Mesendoderm (in vitro differentiated cells): ENCODE measurements around the gene CRK.

ENCODE experiments used
- DNase-seq: peaks from one replicate; pipeline ENCODE4 v3.0.0; 2013
- H2AK5ac ChIP-seq: 2 replicates; pipeline ENCODE4 v1.6.1; 2013; ENCODE audit warnings: low read length, inconsistent platforms
- H2BK120ac ChIP-seq: 2 replicates; pipeline ENCODE4 v1.6.1; 2013; ENCODE audit warnings: low read depth, mild to moderate bottlenecking, low read length, moderate library complexity, mixed read lengths
- H2BK15ac ChIP-seq: replicated peaks from 2 replicates; pipeline ENCODE4 v1.6.1; 2013; ENCODE audit warnings: low read depth, mild to moderate bottlenecking, moderate library complexity
- H2BK5ac ChIP-seq: 2 replicates; pipeline ENCODE4 v1.6.1; 2013; ENCODE audit warnings: low read length, inconsistent platforms
- H3K18ac ChIP-seq: 2 replicates; pipeline ENCODE4 v1.6.1; 2013; ENCODE audit warnings: mild to moderate bottlenecking, low read length, mixed read lengths
- H3K23ac ChIP-seq: one replicate; pipeline ENCODE4 v1.6.1; 2013; ENCODE audit warnings: low read length
- H3K27ac ChIP-seq: 2 replicates; pipeline ENCODE4 v1.5.1; 2013; ENCODE audit warnings: low read depth, mild to moderate bottlenecking, inconsistent platforms, low read length, moderate library complexity
- H3K27me3 ChIP-seq: 2 replicates; pipeline ENCODE4 v1.6.1; 2013; ENCODE audit warnings: low read length, control low read depth, mild to moderate bottlenecking, inconsistent platforms; ENCODE audit not compliant: insufficient read depth, poor library complexity
- H3K36me3 ChIP-seq: 2 replicates; pipeline ENCODE4 v1.6.1; 2013; ENCODE audit warnings: low read length, inconsistent platforms; ENCODE audit not compliant: control insufficient read depth, insufficient read depth
- H3K4ac ChIP-seq: one replicate; pipeline ENCODE4 v1.6.1; 2013; ENCODE audit warnings: low read depth, mild to moderate bottlenecking, low read length, moderate library complexity
- H3K4me1 ChIP-seq: 2 replicates; pipeline ENCODE4 v1.6.1; 2013; ENCODE audit warnings: low read depth, low read length, inconsistent platforms; ENCODE audit not compliant: control insufficient read depth
- H3K4me2 ChIP-seq: 2 replicates; pipeline ENCODE4 v1.6.1; 2013; ENCODE audit warnings: low read length
- H3K4me3 ChIP-seq: 2 replicates; pipeline ENCODE4 v1.5.1; 2013; ENCODE audit warnings: mild to moderate bottlenecking, low read length
- H3K56ac ChIP-seq: one replicate; pipeline ENCODE4 v1.6.1; 2013; ENCODE audit warnings: low read length
- H3K79me1 ChIP-seq: 2 replicates; pipeline ENCODE4 v1.6.1; 2013; ENCODE audit warnings: low read length, inconsistent platforms
- H3K79me2 ChIP-seq: 2 replicates; pipeline ENCODE4 v1.6.1; 2013; ENCODE audit warnings: mild to moderate bottlenecking, low read length; ENCODE audit not compliant: control insufficient read depth, insufficient read depth
- H3K9ac ChIP-seq: 2 replicates; pipeline ENCODE4 v1.6.1; 2013; ENCODE audit warnings: low read length, inconsistent platforms
- H4K5ac ChIP-seq: one replicate; pipeline ENCODE4 v1.6.1; 2013; ENCODE audit warnings: low read length
- H4K8ac ChIP-seq: one replicate; pipeline ENCODE4 v1.6.1; 2013; ENCODE audit warnings: low read depth, mild to moderate bottlenecking, control low read depth, low read length, moderate library complexity
- WGBS: extraction: QIAGEN DNeasy Blood & Tissue Kit; methylation state at CpG from one replicate; pipeline ENCODE4 v1.1.7; 2013; ENCODE audit warnings: low lambda C conversion rate, missing lambda C conversion rate; ENCODE audit not compliant: insufficient coverage; ENCODE audit errors: extremely low coverage; 5-methylcytosine and 5-hydroxymethylcytosine counted together

The CRK gene

GRCh38 chr17:1487939-1488825, 32.1 kb upstream of the CRK start:
- Histone ChIP-seq H3K4ac (no peak overlapping the region), H4K8ac (no peak overlapping the region), H3K36me3 (no peaks in the 10 kb centered on the region), H3K18ac (peak overlapping the region; percentile 42), H2BK120ac (no peak overlapping the region), H3K9ac (peak overlapping the region; percentile 65), H2BK5ac (no peak overlapping the region), H3K4me1 (peaks cover 2% of the 10 kb centered on the region), H2BK15ac (no peak overlapping the region), H4K5ac (no peak overlapping the region), H3K27ac (peak overlapping the region; percentile 75), H3K56ac (peak overlapping the region; percentile 84), H3K23ac (no peak overlapping the region), H3K79me1 (peaks cover 3% of the 10 kb centered on the region), H3K27me3 (no peaks in the 10 kb centered on the region), H3K4me3 (peak overlapping the region; percentile 40), H2AK5ac (no peak overlapping the region), H3K79me2 (peaks cover 4% of the 10 kb centered on the region), H3K4me2 (peak overlapping the region; percentile 84)
- no CpG with 5 or more reads among the region's 72 CpGs for WGBS
- DNase-seq, result peak; percentile 87

GRCh38 chr17:1486802-1487695, 31.0 kb upstream of the CRK start:
- peak; percentile 91 for DNase-seq
- Histone ChIP-seq H2BK15ac (no peak overlapping the region), H4K5ac (no peak overlapping the region), H3K79me1 (peaks cover 3% of the 10 kb centered on the region), H2BK5ac (no peak overlapping the region), H2BK120ac (peak overlapping the region; percentile 17), H3K4me1 (peaks cover 2% of the 10 kb centered on the region), H3K4me3 (no peak overlapping the region), H3K9ac (peak overlapping the region; percentile 65), H2AK5ac (no peak overlapping the region), H3K27me3 (no peaks in the 10 kb centered on the region), H3K79me2 (peaks cover 4% of the 10 kb centered on the region), H3K4me2 (peak overlapping the region; percentile 84), H3K4ac (peak overlapping the region; percentile 58), H3K56ac (peak overlapping the region; percentile 84), H3K23ac (no peak overlapping the region), H3K36me3 (peaks cover 3% of the 10 kb centered on the region), H3K18ac (peak overlapping the region; percentile 35), H4K8ac (no peak overlapping the region), H3K27ac (peak overlapping the region; percentile 75)
- no CpG with 5 or more reads among the region's 74 CpGs for WGBS

GRCh38 chr17:1485423-1486376, 29.7 kb upstream of the CRK start:
- Histone ChIP-seq H3K4me1 (peaks cover 2% of the 10 kb centered on the region), H3K79me1 (peaks cover 3% of the 10 kb centered on the region), H4K8ac (peak overlapping the region; percentile 57), H3K4me2 (peak overlapping the region; percentile 64), H3K18ac (peak overlapping the region; percentile 86), H3K9ac (peak overlapping the region; percentile 77), H2AK5ac (no peak overlapping the region), H3K27me3 (no peaks in the 10 kb centered on the region), H2BK120ac (peak overlapping the region; percentile 19), H3K4me3 (peak overlapping the region; percentile 32), H4K5ac (no peak overlapping the region), H3K79me2 (peaks cover 2% of the 10 kb centered on the region), H3K4ac (peak overlapping the region; percentile 88), H3K23ac (no peak overlapping the region), H2BK5ac (no peak overlapping the region), H2BK15ac (no peak overlapping the region), H3K36me3 (peaks cover 3% of the 10 kb centered on the region), H3K56ac (peak overlapping the region; percentile 81), H3K27ac (peak overlapping the region; percentile 92)
- DNase-seq, result peak; percentile 80
- no CpG with 5 or more reads among the region's 127 CpGs for WGBS

GRCh38 chr17:1484676-1485422, 28.8 kb upstream of the CRK start:
- Histone ChIP-seq H2BK120ac (no peak overlapping the region), H3K4me2 (peak overlapping the region; percentile 59), H3K27me3 (no peaks in the 10 kb centered on the region), H3K79me2 (no peaks in the 10 kb centered on the region), H3K79me1 (peaks cover 2% of the 10 kb centered on the region), H3K4me1 (no peaks in the 10 kb centered on the region), H2BK5ac (no peak overlapping the region), H3K4ac (peak overlapping the region; percentile 88), H2AK5ac (no peak overlapping the region), H3K27ac (peak overlapping the region; percentile 92), H3K56ac (peak overlapping the region; percentile 69), H3K23ac (no peak overlapping the region), H3K4me3 (peak overlapping the region; percentile 13), H4K8ac (no peak overlapping the region), H3K18ac (peak overlapping the region; percentile 9), H4K5ac (no peak overlapping the region), H3K36me3 (peaks cover 3% of the 10 kb centered on the region), H3K9ac (peak overlapping the region; percentile 77), H2BK15ac (no peak overlapping the region)
- no CpG with 5 or more reads among the region's 19 CpGs for WGBS
- peak; percentile 91 for DNase-seq
